ENCODE results near the gene POLR1E. TPM values are rescaled to one million over a fixed set of nuclear protein-coding genes. Genes with fewer than 3 reads are reported as not detected.

The POLR1E gene
- total RNA-seq, 1 donor from 2014 or later, result 38.7 TPM

GRCh38 chr9:37501957-37502596, 16.3 kb downstream of the POLR1E start:
- H3K36me3 ChIP-seq (ENCODE audit: control insufficient read depth, insufficient read depth, low read length), result peaks cover 18% of the 10 kb centered on the region
- DNase-seq (ENCODE audit: low read depth), result no peak
- FAIRE-seq, result no peak
- H3K27me3 ChIP-seq (ENCODE audit: control insufficient read depth, insufficient read depth, low read length), result no peaks in the 10 kb centered on the region
- no peak overlapping the region for H3K4me3 ChIP-seq (ENCODE audit: low read depth, low read length)
- no peak for TF ChIP-seq CTCF (IDR thresholded peaks at IDR 0.05; ENCODE audit: insufficient read depth, low read length, severe bottlenecking)

- DNase-seq (ENCODE audit: low read depth) (peak; percentile 66), FAIRE-seq (no peak)
- H3K27me3 ChIP-seq (ENCODE audit: control insufficient read depth, insufficient read depth, low read length), result no peaks in the 10 kb centered on the region
- no peak overlapping the region for H3K4me3 ChIP-seq (ENCODE audit: low read depth, low read length)
- no peak for TF ChIP-seq CTCF (IDR thresholded peaks at IDR 0.05; ENCODE audit: insufficient read depth, low read length, severe bottlenecking)
- H3K36me3 ChIP-seq (ENCODE audit: control insufficient read depth, insufficient read depth, low read length), result peaks cover 16% of the 10 kb centered on the region
These were observed 18.0 kb downstream of the POLR1E start for GRCh38 chr9:37503736-37504135.

GRCh38 chr9:37504605-37505004, 18.9 kb downstream of the POLR1E start:
- no peak for DNase-seq (ENCODE audit: low read depth)
- H3K27me3 ChIP-seq (ENCODE audit: control insufficient read depth, insufficient read depth, low read length), result no peaks in the 10 kb centered on the region
- no peak overlapping the region for H3K4me3 ChIP-seq (ENCODE audit: low read depth, low read length)
- TF ChIP-seq CTCF (IDR thresholded peaks at IDR 0.05; ENCODE audit: insufficient read depth, low read length, severe bottlenecking), result no peak
- H3K36me3 ChIP-seq (ENCODE audit: control insufficient read depth, insufficient read depth, low read length), result peaks cover 13% of the 10 kb centered on the region
- no peak for FAIRE-seq

- FAIRE-seq, result no peak
- DNase-seq (ENCODE audit: low read depth), result no peak
- Histone ChIP-seq H3K27me3 (ENCODE audit: control insufficient read depth, insufficient read depth, low read length) (no peaks in the 10 kb centered on the region), H3K36me3 (ENCODE audit: control insufficient read depth, insufficient read depth, low read length) (no peaks in the 10 kb centered on the region), H3K4me3 (ENCODE audit: low read depth, low read length) (no peak overlapping the region)
- TF ChIP-seq CTCF (IDR thresholded peaks at IDR 0.05; ENCODE audit: insufficient read depth, low read length, severe bottlenecking), result no peak
These were observed 21.9 kb downstream of the POLR1E start for GRCh38 chr9:37507566-37508134.

- Histone ChIP-seq H3K4me3 (ENCODE audit: low read depth, low read length) (no peak overlapping the region), H3K27me3 (ENCODE audit: control insufficient read depth, insufficient read depth, low read length) (no peaks in the 10 kb centered on the region), H3K36me3 (ENCODE audit: control insufficient read depth, insufficient read depth, low read length) (no peaks in the 10 kb centered on the region)
- DNase-seq (ENCODE audit: low read depth), result no peak
- no peak for FAIRE-seq
- no peak for TF ChIP-seq CTCF (IDR thresholded peaks at IDR 0.05; ENCODE audit: insufficient read depth, low read length, severe bottlenecking)
These were observed 22.5 kb downstream of the POLR1E start for GRCh38 chr9:37508135-37508833.

All from bronchial epithelial cell (primary cell).